ENCODE results near the gene DYRK2. TPM values are rescaled to one million over a fixed set of nuclear protein-coding genes. Genes with fewer than 3 reads are reported as not detected.

DYRK2 gene
- total RNA-seq, 1 donor from 2014 or later, result 48.1 TPM

DNA sequence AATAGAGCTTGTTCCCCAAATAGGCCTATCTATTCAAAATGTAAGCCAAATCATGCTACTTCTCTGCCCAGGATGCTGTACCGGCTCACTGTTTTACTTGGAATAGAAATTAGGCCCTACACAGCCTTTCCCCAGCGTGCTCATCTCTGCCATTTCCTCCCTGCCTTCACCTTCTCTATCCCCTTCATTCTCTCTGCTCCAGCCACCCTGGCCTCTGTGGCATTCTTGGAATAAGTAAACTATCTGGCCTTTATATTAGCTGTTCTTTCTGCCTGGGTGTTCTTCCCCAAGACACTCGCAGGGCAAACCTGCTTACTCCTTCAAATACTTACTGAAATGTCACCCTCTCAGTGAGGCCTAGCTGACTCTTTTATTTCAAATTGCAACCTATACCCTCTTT, 30.9 kb upstream of the DYRK2 start:
- no peaks in the 10 kb centered on the region for H3K9me3 Mint-ChIP-seq (ENCODE audit: low read depth)
- no peak for DNase-seq (ENCODE audit: low spot score, unreplicated experiment)
- no peak for TF ChIP-seq CTCF (IDR thresholded peaks at IDR 0.05; ENCODE audit: unreplicated experiment)
- no peaks in the 10 kb centered on the region for H3K36me3 Mint-ChIP-seq (ENCODE audit: insufficient read depth)
- H3K4me3 Mint-ChIP-seq (ENCODE audit: low read depth), result no peak overlapping the region
- no peak overlapping the region for H3K27ac Mint-ChIP-seq
- H3K4me1 Mint-ChIP-seq (ENCODE audit: low read depth), result no peaks in the 10 kb centered on the region
- H3K27me3 Mint-ChIP-seq, result no peaks in the 10 kb centered on the region

- TF ChIP-seq CTCF (IDR thresholded peaks at IDR 0.05; ENCODE audit: unreplicated experiment), result no peak
- no peaks in the 10 kb centered on the region for H3K27me3 Mint-ChIP-seq
- H3K4me3 Mint-ChIP-seq (ENCODE audit: low read depth), result no peak overlapping the region
- H3K36me3 Mint-ChIP-seq (ENCODE audit: insufficient read depth), result no peaks in the 10 kb centered on the region
- DNase-seq (ENCODE audit: low spot score, unreplicated experiment), result no peak
- no peak overlapping the region for H3K27ac Mint-ChIP-seq
- no peaks in the 10 kb centered on the region for H3K4me1 Mint-ChIP-seq (ENCODE audit: low read depth)
- H3K9me3 Mint-ChIP-seq (ENCODE audit: low read depth), result no peaks in the 10 kb centered on the region
These were observed 30.2 kb upstream of the DYRK2 start for GRCh38 chr12:67618303-67618702.

- H3K4me3 Mint-ChIP-seq (ENCODE audit: low read depth), result no peak overlapping the region
- no peak overlapping the region for H3K27ac Mint-ChIP-seq
- no peaks in the 10 kb centered on the region for H3K9me3 Mint-ChIP-seq (ENCODE audit: low read depth)
- no peak for DNase-seq (ENCODE audit: low spot score, unreplicated experiment)
- no peaks in the 10 kb centered on the region for H3K4me1 Mint-ChIP-seq (ENCODE audit: low read depth)
- no peaks in the 10 kb centered on the region for H3K36me3 Mint-ChIP-seq (ENCODE audit: insufficient read depth)
- TF ChIP-seq CTCF (IDR thresholded peaks at IDR 0.05; ENCODE audit: unreplicated experiment), result no peak
- H3K27me3 Mint-ChIP-seq, result no peaks in the 10 kb centered on the region
These were observed 27.4 kb upstream of the DYRK2 start for GRCh38 chr12:67621112-67621511.

GRCh38 chr12:67621926-67622325, 26.6 kb upstream of the DYRK2 start:
- Mint-ChIP-seq H3K4me1 (ENCODE audit: low read depth) (no peaks in the 10 kb centered on the region), H3K27ac (no peak overlapping the region), H3K4me3 (ENCODE audit: low read depth) (no peak overlapping the region), H3K36me3 (ENCODE audit: insufficient read depth) (no peaks in the 10 kb centered on the region), H3K27me3 (no peaks in the 10 kb centered on the region), H3K9me3 (ENCODE audit: low read depth) (no peaks in the 10 kb centered on the region)
- no peak for DNase-seq (ENCODE audit: low spot score, unreplicated experiment)
- no peak for TF ChIP-seq CTCF (IDR thresholded peaks at IDR 0.05; ENCODE audit: unreplicated experiment)

DNA sequence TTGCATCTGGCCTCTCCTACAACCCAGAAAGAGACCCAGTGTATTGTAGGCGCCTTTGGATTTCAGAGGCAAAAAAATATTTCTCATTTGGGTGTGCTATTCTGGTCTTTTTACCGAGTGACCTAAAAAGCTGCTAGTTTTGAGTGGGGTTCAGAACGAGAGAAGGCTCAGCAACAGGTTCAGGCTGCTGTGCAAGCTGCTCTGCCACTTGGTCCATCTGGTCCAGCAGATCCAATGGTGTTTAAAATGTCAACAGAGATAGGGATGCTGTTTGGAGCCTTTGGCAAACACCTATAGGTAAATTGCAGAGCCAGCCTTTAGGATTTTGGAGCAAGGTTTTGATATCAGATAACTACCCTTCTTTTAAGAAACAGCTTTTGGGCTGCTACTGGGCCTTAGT, 25.3 kb upstream of the DYRK2 start:
- Mint-ChIP-seq H3K27me3 (no peaks in the 10 kb centered on the region), H3K4me1 (ENCODE audit: low read depth) (no peaks in the 10 kb centered on the region), H3K36me3 (ENCODE audit: insufficient read depth) (no peaks in the 10 kb centered on the region), H3K9me3 (ENCODE audit: low read depth) (no peaks in the 10 kb centered on the region), H3K4me3 (ENCODE audit: low read depth) (no peak overlapping the region), H3K27ac (no peak overlapping the region)
- TF ChIP-seq CTCF (IDR thresholded peaks at IDR 0.05; ENCODE audit: unreplicated experiment), result no peak
- no peak for DNase-seq (ENCODE audit: low spot score, unreplicated experiment)

Data from progenitor cell of endocrine pancreas (in vitro differentiated cells).